MCF 10A (cell line): ENCODE measurements around the gene NPPA. TPM values are rescaled to one million over a fixed set of nuclear protein-coding genes. Genes with fewer than 3 reads are reported as not detected.

ENCODE experiments used
- BruUV-seq: library from RNA; stranded (reverse); fragments of 400-500 nt; replicated peaks from 2 replicates; lab custom pipeline; 2021; lab: Mats Ljungman, UMichigan
- CTCF ChIA-PET: fragments of 300-600 bp; sonication (Branson Sonifier 250); formaldehyde crosslinking; extraction: SDS; loops from one replicate; lab custom pipeline; 2021; ENCODE audit warnings: antibody characterized with exemption, inconsistent platforms; lab: Yijun Ruan, JAX
- POLR2A ChIA-PET: fragments of 300-600, 350-650 bp; sonication (Branson Sonifier 250); formaldehyde crosslinking; extraction: SDS; loops from one replicate; lab custom pipeline; 2020; ENCODE audit warnings: antibody characterized with exemption, inconsistent platforms; lab: Yijun Ruan, JAX
- DNase-seq: peaks from one replicate; pipeline ENCODE4 v3.0.0-alpha.2; 2018; ENCODE audit not compliant: unreplicated experiment
- H3K27ac Mint-ChIP-seq: one replicate; pipeline ENCODE4 v1.8.0; 2022; ENCODE audit warnings: mild to moderate bottlenecking, low read depth, mixed read lengths; ENCODE audit not compliant: unreplicated experiment
- H3K27me3 Mint-ChIP-seq: one replicate; pipeline ENCODE4 v1.8.0; 2022; ENCODE audit warnings: mixed read lengths; ENCODE audit not compliant: insufficient read depth, unreplicated experiment
- H3K36me3 Mint-ChIP-seq: one replicate; pipeline ENCODE4 v1.8.0; 2022; ENCODE audit warnings: mild to moderate bottlenecking, moderate library complexity, mixed read lengths; ENCODE audit not compliant: insufficient read depth, unreplicated experiment
- H3K4me1 Mint-ChIP-seq: one replicate; pipeline ENCODE4 v1.8.0; 2022; ENCODE audit warnings: mixed read lengths; ENCODE audit not compliant: insufficient read depth, unreplicated experiment
- H3K4me3 Mint-ChIP-seq: one replicate; pipeline ENCODE4 v1.8.0; 2022; ENCODE audit warnings: mild to moderate bottlenecking, moderate library complexity, mixed read lengths; ENCODE audit not compliant: unreplicated experiment
- H3K9me3 Mint-ChIP-seq: one replicate; pipeline ENCODE4 v1.8.0; 2022; ENCODE audit warnings: mixed read lengths; ENCODE audit not compliant: unreplicated experiment
- CTCF ChIP-seq: fragments of 200-600 bp; IDR thresholded peaks from one replicate; pipeline ENCODE4 v1.8.0; 2022; ENCODE audit warnings: antibody characterized with exemption, mild to moderate bottlenecking; ENCODE audit not compliant: unreplicated experiment
- intact Hi-C: fragments of 100-400 bp; cut with micrococcal nuclease; formaldehyde crosslinking; loops from 2 replicates; pipeline ENCODE4 v1.14.1; 2022
- total RNA-seq: library from RNA; stranded (reverse); gene quantifications from 2 replicates; pipeline ENCODE4 v1.2.3, GENCODE V29; 2022

The NPPA gene
- total RNA-seq, 1 experiment from 2014 or later: not detected

GRCh38 chr1:11880911-11881748 is 33.5 kb upstream of the NPPA start:
- CTCF ChIA-PET: no interaction called here
- no peak for TF ChIP-seq CTCF
- no TSS peak for BruUV-seq
- no peak for DNase-seq
- POLR2A ChIA-PET: interaction anchor here (0.6 kb wide), 1 partner anchor 136 kb away, joined by 3 read pairs; no protein-coding TSS in a partner anchor
- Mint-ChIP-seq H3K27me3 (peaks cover 38% of the 10 kb centered on the region), H3K36me3 (no peaks in the 10 kb centered on the region), H3K4me1 (no peaks in the 10 kb centered on the region), H3K9me3 (no peaks in the 10 kb centered on the region), H3K27ac (no peak overlapping the region), H3K4me3 (no peak overlapping the region)
- intact Hi-C loops: no loop called here

- no peaks in the 10 kb centered on the region for H3K36me3 Mint-ChIP-seq
- peaks cover 47% of the 10 kb centered on the region for H3K27me3 Mint-ChIP-seq
- no peak for TF ChIP-seq CTCF
- H3K27ac Mint-ChIP-seq: no peak overlapping the region
- H3K9me3 Mint-ChIP-seq: no peaks in the 10 kb centered on the region
- ChIA-PET CTCF (interaction anchor here (1.0 kb wide), 1 partner anchor 88 kb away, joined by 4 read pairs; no protein-coding TSS in a partner anchor), POLR2A (interaction anchor here (0.6 kb wide), 1 partner anchor 182 kb away, joined by 3 read pairs; no protein-coding TSS in a partner anchor)
- no TSS peak for BruUV-seq
- no peak for DNase-seq
- H3K4me1 Mint-ChIP-seq: no peaks in the 10 kb centered on the region
- intact Hi-C loops: no loop called here
- H3K4me3 Mint-ChIP-seq: no peak overlapping the region
Measured at GRCh38 chr1:11880181-11880575, 32.6 kb upstream of the NPPA start.

- H3K27ac Mint-ChIP-seq: no peak overlapping the region
- BruUV-seq: no TSS peak
Measured at GRCh38 chr1:11879311-11880180, 32.0 kb upstream of the NPPA start.

More at GRCh38 chr1:11879311-11880180, 32.0 kb upstream of the NPPA start:
- DNase-seq: no peak
- Mint-ChIP-seq H3K4me3 (no peak overlapping the region), H3K4me1 (no peaks in the 10 kb centered on the region), H3K9me3 (no peaks in the 10 kb centered on the region), H3K36me3 (no peaks in the 10 kb centered on the region), H3K27me3 (peaks cover 48% of the 10 kb centered on the region)
- intact Hi-C loops: no loop called here
- no peak for TF ChIP-seq CTCF
- POLR2A ChIA-PET: interaction anchor here (0.6 kb wide), 2 partner anchors 28 to 182 kb away, joined by 3 read pairs; no protein-coding TSS in a partner anchor
- CTCF ChIA-PET: interaction anchor here (1.0 kb wide), 2 partner anchors 20 to 88 kb away, joined by 3 to 4 read pairs; no protein-coding TSS in a partner anchor
